K562 (cell line): Measurements from ENCODE around the gene GALR3. TPM values are rescaled to one million over a fixed set of nuclear protein-coding genes. Genes with fewer than 3 reads are reported as not detected.

Experiments used
- ATAC-seq: fragments of 200-7000 bp; cut with Tn5 transposase; 3 replicates; pipeline ENCODE4 v1.9.1; 2020; ENCODE audit warnings: moderate library complexity
- BruUV-seq: library from RNA; stranded (reverse); fragments of 400-500 nt; replicated peaks from 2 replicates; lab custom pipeline; 2021; lab: Mats Ljungman, UMichigan
- CTCF ChIA-PET: fragments of 300-600 bp; formaldehyde crosslinking; extraction: SDS; loops from one replicate; lab custom pipeline; 2021; ENCODE audit warnings: low intra/inter-chr PET ratio; lab: Yijun Ruan, JAX
- POLR2A ChIA-PET: fragments of 300-600, 350-650 bp; sonication (Branson Sonifier 250); formaldehyde crosslinking; extraction: SDS; loops from one replicate; lab custom pipeline; 2021; ENCODE audit warnings: antibody characterized with exemption, inconsistent platforms; lab: Yijun Ruan, JAX
- DNase-seq, 4 experiments: peaks; one replicate each; pipeline versions ENCODE4 v3.0.0 to v3.0.0-alpha.2; 2011 to 2018; ENCODE audit warnings: low spot score in 3 of 4, mixed read lengths in 3 of 4; ENCODE audit errors: extremely low read depth in 1 of 4
- FAIRE-seq: peaks from 2 replicates; lab custom pipeline; 2011; peaks lifted over from hg19 to GRCh38; lab: Jason Lieb, UNC
- H2AFZ ChIP-seq: 2 replicates; pipeline ENCODE4 v1.6.0; 2011; ENCODE audit warnings: low read depth, low read length, control low read depth, inconsistent platforms
- H3K27ac ChIP-seq: fragments of 200-600 bp; 3 replicates; pipeline ENCODE4 v1.8.0; 2011; ENCODE audit warnings: low read depth, mild to moderate bottlenecking, control low read depth, inconsistent platforms, low read length, moderate library complexity, mixed read lengths; ENCODE audit errors: extremely low read depth
- H3K27me3 ChIP-seq, 2 experiments: fragments of 300-600 bp in 1 of 2; 2 replicates in 1 of 2; 3 replicates in 1 of 2; pipeline versions ENCODE4 v1.6.0 to v1.8.0; 2011; ENCODE audit warnings: inconsistent platforms in 2 of 2, low read length in 2 of 2, mild to moderate bottlenecking in 1 of 2, mixed read lengths in 1 of 2, moderate library complexity in 1 of 2; ENCODE audit not compliant: control insufficient read depth in 2 of 2, insufficient read depth in 2 of 2
- H3K36me3 ChIP-seq: fragments of 300-600 bp; 3 replicates; pipeline ENCODE4 v1.8.0; 2011; ENCODE audit warnings: mild to moderate bottlenecking, low read length, inconsistent platforms; ENCODE audit not compliant: control insufficient read depth, insufficient read depth
- H3K4me1 ChIP-seq, 2 experiments: fragments of 200-600 bp in 1 of 2; replicated peaks in 1 of 2; 2 replicates in 1 of 2; 3 replicates in 1 of 2; pipeline versions ENCODE4 v1.5.1 to v1.8.0; 2011; ENCODE audit warnings: inconsistent platforms in 2 of 2, low read length in 2 of 2, mild to moderate bottlenecking in 1 of 2, mixed read lengths in 1 of 2, moderate library complexity in 1 of 2; ENCODE audit not compliant: control insufficient read depth in 2 of 2, insufficient read depth in 2 of 2
- H3K4me2 ChIP-seq: 2 replicates; pipeline ENCODE4 v1.6.1; 2011; ENCODE audit warnings: low read length, control low read depth, inconsistent platforms, mixed read lengths; ENCODE audit not compliant: insufficient read depth
- H3K4me3 ChIP-seq: fragments of 200-600 bp; sonication (generic), shearing (Covaris generic); 2 replicates; pipeline ENCODE4 v1.5.1; 2016; ENCODE audit warnings: control low read depth, inconsistent platforms
- H3K79me2 ChIP-seq: fragments of 200-600 bp; 3 replicates; pipeline ENCODE4 v1.8.0; 2011; ENCODE audit warnings: low read length, inconsistent platforms; ENCODE audit not compliant: control insufficient read depth, insufficient read depth
- H3K9ac ChIP-seq, 2 experiments: 2 replicates each; pipeline versions ENCODE4 v1.6.0 to v1.6.1; 2011; ENCODE audit warnings: low read depth in 2 of 2, low read length in 2 of 2, control low read depth in 1 of 2, inconsistent platforms in 1 of 2, mild to moderate bottlenecking in 1 of 2, mixed read lengths in 1 of 2; ENCODE audit not compliant: insufficient read depth in 1 of 2
- H3K9me1 ChIP-seq: one replicate; pipeline ENCODE4 v1.6.0; 2011; ENCODE audit warnings: inconsistent platforms, mild to moderate bottlenecking, low read length, moderate library complexity; ENCODE audit not compliant: control insufficient read depth, insufficient read depth
- H3K9me3 ChIP-seq: replicated peaks from 2 replicates; pipeline ENCODE4 v1.5.1; 2011; ENCODE audit warnings: low read depth, low read length, inconsistent platforms; ENCODE audit not compliant: control insufficient read depth, insufficient read depth
- H4K20me1 ChIP-seq: replicated peaks from 2 replicates; pipeline ENCODE4 v1.6.1; 2011; ENCODE audit warnings: low read length, inconsistent platforms, mixed read lengths; ENCODE audit not compliant: control insufficient read depth, insufficient read depth
- HBP1 ChIP-seq: fragments of 450-650 bp; formaldehyde crosslinking; IDR thresholded peaks from 2 replicates; pipeline ENCODE4 v1.4.0; 2022; ENCODE audit warnings: missing genetic modification characterization
- POLR2A ChIP-seq: fragments of 450-650 bp; conservative IDR thresholded peaks from 2 replicates; pipeline ENCODE4 v1.6.1; 2016
- PREB ChIP-seq: sonication (generic); formaldehyde crosslinking; IDR thresholded peaks from 2 replicates; pipeline ENCODE4 v1.8.1; 2023; ENCODE audit warnings: mild to moderate bottlenecking, missing genetic modification reagents
- RBBP5 ChIP-seq: fragments of 200-600 bp; sonication (generic); IDR thresholded peaks from 2 replicates; pipeline ENCODE4 v1.6.1; 2012; ENCODE audit warnings: borderline replicate concordance, mild to moderate bottlenecking, low read length, control low read depth, inconsistent platforms; ENCODE audit not compliant: insufficient read depth, poor library complexity, severe bottlenecking
- RHOXF2B ChIP-seq: fragments of 250-450 bp; sonication (Bioruptor Pico); conservative IDR thresholded peaks from 2 replicates; pipeline ENCODE4 v1.5.1; 2021
- TAF9B ChIP-seq: fragments of 450-650 bp; IDR thresholded peaks from 2 replicates; pipeline ENCODE4 v1.6.1; 2018; ENCODE audit warnings: mild to moderate bottlenecking; ENCODE audit not compliant: partially characterized antibody
- TBL1XR1 ChIP-seq, 2 experiments: IDR thresholded peaks; 2 replicates each; pipeline ENCODE4 v1.6.1; 2012; ENCODE audit warnings: improper control_type of control experiment in 2 of 2, low read length in 2 of 2, mild to moderate bottlenecking in 1 of 2
- ZBTB5 ChIP-seq: fragments of 450-650 bp; IDR thresholded peaks from 2 replicates; pipeline ENCODE4 v1.6.1; 2017; ENCODE audit warnings: antibody characterized with exemption
- WGBS: fragments of 100-300 bp; shearing (Covaris generic); methylation state at CpG from one replicate; pipeline ENCODE4 v1.1.6; 2016; ENCODE audit warnings: low coverage, mixed read lengths; ENCODE audit not compliant: insufficient coverage; ENCODE audit errors: missing lambda C conversion rate; 5-methylcytosine and 5-hydroxymethylcytosine counted together
- in situ Hi-C: fragments of 300-500 bp; cut with MboI; formaldehyde crosslinking; loops from 4 replicates; pipeline ENCODE4 v1.15.0; 2018; ENCODE audit warnings: inconsistent platforms, mixed read lengths
- intact Hi-C: fragments of 100-400 bp; cut with micrococcal nuclease; formaldehyde crosslinking; loops from 2 replicates; pipeline ENCODE4 v1.14.2; 2022
- polyA plus RNA-seq, 8 experiments: library from polyadenylated mRNA; depleted of rRNA in 4 of 8; stranded (reverse) in 5 of 8; unstranded in 3 of 8; fragments of >200 nt; fragmentation: Nextera tagmentation in 2 of 8; fragmentation: Illumina TruSeq in 1 of 8; extraction: Ambion mirVana in 2 of 8; extraction: Trizol in 1 of 8; gene quantifications; 2 replicates each; pipeline versions ENCODE4 v1.2.1 to v1.2.3, GENCODE V29; 2011 to 2014; ENCODE audit warnings: inconsistent platforms in 1 of 8, missing spikeins in 1 of 8
- total RNA-seq, 7 experiments: library from RNA; depleted of rRNA in 6 of 7; stranded (reverse); fragments of >200 nt in 6 of 7; fragmentation: Illumina TruSeq in 2 of 7; extraction: Trizol in 2 of 7; gene quantifications; 2 replicates each; pipeline versions ENCODE4 v1.2.1 to v1.2.3, GENCODE V29; 2011 to 2021; ENCODE audit warnings: low replicate concordance in 1 of 7

Gene GALR3
- total and polyA plus RNA-seq, 9 of the 15 experiments (the other 6 are each of a cell fraction or from before 2014, with no cell fraction given): 0.13 TPM; not detected in 8

GRCh38 chr22:37855462-37855861 lies 32.3 kb downstream of the GALR3 start:
- no peaks in the 10 kb centered on the region for H3K27me3 ChIP-seq
- TF ChIP-seq RHOXF2B: no peak
- TF ChIP-seq TBL1XR1 (IDR thresholded peaks at IDR 0.05; ENCODE audit: low read length in 2 of 2): no peak
- no peak overlapping the region for H3K27ac ChIP-seq
- no TSS peak for BruUV-seq
- CTCF ChIA-PET: no interaction called here
- peaks cover 55% of the 10 kb centered on the region for H3K79me2 ChIP-seq
- ATAC-seq: no peak
- no peaks in the 10 kb centered on the region for H3K9me1 ChIP-seq
- 90% methylated on average over 2 of the region's 2 CpGs for WGBS
- H3K36me3 ChIP-seq: peaks cover 88% of the 10 kb centered on the region
- no peak overlapping the region for H3K9ac ChIP-seq
- intact Hi-C loops (no loop called here), in situ Hi-C loops (no loop called here)
- DNase-seq: no peak
- POLR2A ChIA-PET: interaction anchor here (0.5 to 1.4 kb wide), 4 partner anchors 8 to 41 kb away, joined by 3 read pairs; partner anchors contain the start of gene ANKRD54
- no peak for FAIRE-seq
- no peak overlapping the region for H2AFZ ChIP-seq
- no peak overlapping the region for H3K4me3 ChIP-seq
- no peaks in the 10 kb centered on the region for H3K9me3 ChIP-seq
- H3K4me1 ChIP-seq: peaks cover 0 to 8% of the 10 kb centered on the region in 2 experiments; a peak in 2 of 5 replicates
- peaks cover 3% of the 10 kb centered on the region; the same call in 1 of the 2 replicates for H4K20me1 ChIP-seq
- no peak overlapping the region for H3K4me2 ChIP-seq

GRCh38 chr22:37860796-37861421 lies 37.7 kb downstream of the GALR3 start:
- POLR2A ChIA-PET: interaction anchor here (1.1 to 1.4 kb wide), 3 partner anchors 9 to 54 kb away, joined by 4 to 6 read pairs (median 5); no protein-coding TSS in a partner anchor
- in situ Hi-C loops (no loop called here), intact Hi-C loops (no loop called here)
- H3K9ac ChIP-seq: no peak overlapping the region
- no peak for TF ChIP-seq TAF9B
- TF ChIP-seq POLR2A: 0 out of 2 replicates have a peak, but pooled peaks have one; percentile 26
- no peak for TF ChIP-seq PREB
- TF ChIP-seq HBP1 (CRISPR knock-in tag): no peak
- no peak for TF ChIP-seq ZBTB5
- TF ChIP-seq RBBP5: no peak
- TF ChIP-seq, all 486 proteins: peak for 1
- FAIRE-seq: no peak
- 73% methylated on average over 7 of the region's 7 CpGs for WGBS
- H3K79me2 ChIP-seq: peaks cover 20% of the 10 kb centered on the region
- BruUV-seq: no TSS peak
- H4K20me1 ChIP-seq: no peaks in the 10 kb centered on the region
- no peak overlapping the region for H3K4me3 ChIP-seq
- no peak overlapping the region for H3K4me2 ChIP-seq
- H3K36me3 ChIP-seq: peaks cover 87% of the 10 kb centered on the region
- H3K9me1 ChIP-seq: no peaks in the 10 kb centered on the region
- H3K4me1 ChIP-seq: no peaks in the 10 kb centered on the region; a peak in 1 of 5 replicates
- DNase-seq: no peak
- H2AFZ ChIP-seq: no peak overlapping the region
- CTCF ChIA-PET: interaction anchor here (0.6 kb wide), 1 partner anchor 236 kb away, joined by 4 read pairs; no protein-coding TSS in a partner anchor
- no peaks in the 10 kb centered on the region for H3K27me3 ChIP-seq
- no peaks in the 10 kb centered on the region for H3K9me3 ChIP-seq
- no peak for ATAC-seq
- no peak overlapping the region for H3K27ac ChIP-seq
